B cell (primary cell): ENCODE measurements around the gene RUBCNL. TPM values are rescaled to one million over a fixed set of nuclear protein-coding genes. Genes with fewer than 3 reads are reported as not detected.
A peak's percentile ranks its signal among the peaks of the same experiment; 100 is the strongest.

Experiments used
- ATAC-seq: fragments of 200-7000 bp; cut with Tn5 transposase; one replicate; pipeline ENCODE4 v1.10.0; 2021; ENCODE audit warnings: low read depth, mild to moderate bottlenecking, moderate number of reproducible peaks, moderate library complexity
- CTCF ChIA-PET: fragments of 350-600 bp; sonication (Branson Sonifier 250); formaldehyde crosslinking; loops from one replicate; lab custom pipeline; 2021; ENCODE audit warnings: antibody characterized with exemption, inconsistent platforms; lab: Charles Lee
- POLR2A ChIA-PET: fragments of 350-600 bp; sonication (Branson Sonifier 250); formaldehyde crosslinking; loops from one replicate; lab custom pipeline; 2021; ENCODE audit warnings: antibody characterized with exemption; lab: Charles Lee
- DNase-seq: peaks from one replicate; pipeline ENCODE4 v3.0.0; 2013
- H2AFZ ChIP-seq: 2 replicates; pipeline ENCODE4 v1.6.1; 2012; ENCODE audit warnings: mild to moderate bottlenecking, low read depth, low read length; ENCODE audit not compliant: insufficient read depth, poor library complexity, severe bottlenecking
- H3K27ac ChIP-seq, 2 donors: 1 replicate in 1 of 2; 2 replicates in 1 of 2; pipeline ENCODE4 v1.5.1; 2012 to 2013; ENCODE audit warnings: low read length in 2 of 2, mild to moderate bottlenecking in 2 of 2, moderate library complexity in 1 of 2
- H3K27me3 ChIP-seq, 4 experiments: fragments of 200-600 bp in 1 of 4; sonication (generic) in 1 of 4; replicated peaks in 1 of 4; 1 replicate in 2 of 4; 2 replicates in 2 of 4; pipeline versions ENCODE4 v1.6.1 to v1.7.0; 2013 to 2016; ENCODE audit warnings: low read length in 3 of 4, mild to moderate bottlenecking in 2 of 4, mixed read lengths in 1 of 4, moderate library complexity in 1 of 4; ENCODE audit not compliant: insufficient read depth in 4 of 4, control insufficient read depth in 3 of 4; ENCODE audit errors: control extremely low read depth in 1 of 4
- H3K36me3 ChIP-seq, 2 experiments: replicated peaks in 1 of 2; 1 replicate in 1 of 2; 2 replicates in 1 of 2; pipeline versions ENCODE4 v1.6.1 to v1.7.1; 2013; ENCODE audit warnings: low read length in 1 of 2; ENCODE audit not compliant: insufficient read depth in 2 of 2, control insufficient read depth in 1 of 2; ENCODE audit errors: control extremely low read depth in 1 of 2, extremely low read depth in 1 of 2
- H3K4me1 ChIP-seq, 2 donors: fragments of 200-600 bp in 1 of 2; sonication (generic) in 1 of 2; 1 replicate in 1 of 2; 2 replicates in 1 of 2; pipeline versions ENCODE4 v1.5.1 to v1.6.1; 2013 to 2017; ENCODE audit warnings: low read length in 2 of 2; ENCODE audit not compliant: control insufficient read depth in 2 of 2, insufficient read depth in 2 of 2
- H3K4me2 ChIP-seq: replicated peaks from 2 replicates; pipeline ENCODE3; 2012; ENCODE audit warnings: mild to moderate bottlenecking, low read depth, low read length; ENCODE audit not compliant: poor library complexity, severe bottlenecking
- H3K4me3 ChIP-seq, 5 experiments: fragments of 200-600 bp in 1 of 5; sonication (generic) in 1 of 5; 1 replicate in 3 of 5; 2 replicates in 2 of 5; pipeline versions ENCODE4 v1.5.1 to v1.7.0; 2011 to 2016; ENCODE audit warnings: low read length in 4 of 5, mild to moderate bottlenecking in 4 of 5, low read depth in 2 of 5, control low read depth in 1 of 5, moderate library complexity in 1 of 5; ENCODE audit not compliant: insufficient read depth in 1 of 5; ENCODE audit errors: control extremely low read depth in 1 of 5, extremely low read depth in 1 of 5
- H3K79me2 ChIP-seq: fragments of 200-600 bp; sonication (generic); one replicate; pipeline ENCODE4 v1.6.0; 2016; ENCODE audit warnings: low read length; ENCODE audit not compliant: control insufficient read depth, insufficient read depth
- H3K9ac ChIP-seq: fragments of 200-600 bp; sonication (generic); 2 replicates; pipeline ENCODE4 v1.6.1; 2017; ENCODE audit warnings: mild to moderate bottlenecking, low read length, moderate library complexity
- H3K9me3 ChIP-seq, 3 donors: one replicate each; pipeline versions ENCODE4 v1.6.1 to v1.7.1; 2013; ENCODE audit warnings: low read length in 2 of 3; ENCODE audit not compliant: control insufficient read depth in 2 of 3, insufficient read depth in 1 of 3; ENCODE audit errors: control extremely low read depth in 1 of 3
- H4K20me1 ChIP-seq: 2 replicates; pipeline ENCODE4 v1.6.0; 2012; ENCODE audit warnings: mild to moderate bottlenecking, low read length; ENCODE audit not compliant: insufficient read depth, control insufficient read depth, poor library complexity, severe bottlenecking
- H3K27ac Mint-ChIP-seq: one replicate; pipeline ENCODE4 v1.8.0; 2021; ENCODE audit warnings: mixed read lengths
- H3K27me3 Mint-ChIP-seq: one replicate; pipeline ENCODE4 v1.8.0; 2021; ENCODE audit warnings: mixed read lengths
- H3K4me1 Mint-ChIP-seq: one replicate; pipeline ENCODE4 v1.8.0; 2021; ENCODE audit warnings: mixed read lengths
- H3K4me3 Mint-ChIP-seq: one replicate; pipeline ENCODE4 v1.8.0; 2021; ENCODE audit warnings: mixed read lengths
- H3K9me3 Mint-ChIP-seq: one replicate; pipeline ENCODE4 v1.8.0; 2022; ENCODE audit warnings: mixed read lengths; ENCODE audit not compliant: insufficient read depth
- CTCF ChIP-seq: fragments of 200-600 bp; IDR thresholded peaks from one replicate; pipeline ENCODE4 v1.8.0; 2022; ENCODE audit warnings: antibody characterized with exemption, mild to moderate bottlenecking
- EZH2 ChIP-seq: IDR thresholded peaks from 2 replicates; pipeline ENCODE4 v1.6.1; 2012; ENCODE audit warnings: borderline replicate concordance, low read depth, mild to moderate bottlenecking, moderate library complexity, low read length; ENCODE audit not compliant: insufficient read depth, poor library complexity, severe bottlenecking
- WGBS: methylation state at CpG from one replicate; pipeline ENCODE4 v1.1.5; 2013; ENCODE audit warnings: missing lambda C conversion rate; ENCODE audit not compliant: insufficient coverage; 5-methylcytosine and 5-hydroxymethylcytosine counted together
- intact Hi-C: fragments of 100-400 bp; cut with micrococcal nuclease; formaldehyde crosslinking; loops from one replicate; pipeline ENCODE4 v1.10.0; 2022
- polyA plus RNA-seq: library from polyadenylated mRNA; depleted of rRNA; stranded (reverse); fragments of >200 nt; gene quantifications from 2 replicates; pipeline ENCODE4 v1.2.3, GENCODE V29; 2012
- total RNA-seq, 2 donors: library from RNA; stranded (reverse); fragments of 120-200 nt in 1 of 2; gene quantifications; 1 replicate in 1 of 2; 2 replicates in 1 of 2; pipeline versions ENCODE4 v1.2.3 to v1.2.4, GENCODE V29; 2013 to 2022

The RUBCNL gene
- total and polyA plus RNA-seq, 2 donors (not counting 1 experiment from before 2014, with no cell fraction given), result 185 to 370 TPM

DNA sequence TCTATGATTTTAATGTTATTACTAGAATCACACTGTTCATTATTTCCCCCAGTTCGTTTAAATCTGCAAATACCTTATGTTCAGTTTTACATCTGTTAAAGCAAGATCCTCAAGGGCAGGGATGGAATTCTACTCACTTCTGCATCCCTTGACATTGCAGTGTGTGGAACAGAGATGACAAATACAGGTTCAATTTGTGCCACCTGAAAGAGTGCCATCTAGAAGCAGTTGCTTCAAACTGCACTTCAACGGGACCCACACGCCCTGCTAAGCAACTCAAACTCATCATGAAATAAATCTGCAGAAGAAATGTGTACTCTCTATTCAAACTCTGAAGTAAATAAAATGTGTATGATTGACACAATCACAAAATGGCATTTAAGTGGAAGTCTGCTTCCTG, 44.5 kb downstream of the RUBCNL start:
- Histone ChIP-seq H3K4me2 (no peak overlapping the region), H3K27ac (peak overlapping the region in 1 of 2 donors; percentile 80), H3K9me3 (no peaks in the 10 kb centered on the region), H3K9ac (no peak overlapping the region), H2AFZ (no peak overlapping the region), H3K27me3 (no peaks in the 10 kb centered on the region), H3K79me2 (peaks cover 4% of the 10 kb centered on the region), H4K20me1 (peaks cover 49% of the 10 kb centered on the region), H3K4me3 (no peak overlapping the region), H3K4me1 (peaks cover 35 to 41% of the 10 kb centered on the region in 2 donors), H3K36me3 (peaks cover 8 to 80% of the 10 kb centered on the region in 2 experiments)
- H3K4me3 Mint-ChIP-seq, result no peak overlapping the region
- ATAC-seq (no peak), DNase-seq (no peak)
- TF ChIP-seq EZH2 (no peak), CTCF (no peak)
- WGBS, result no CpG with 5 or more reads among the region's 3 CpGs
- H3K27ac Mint-ChIP-seq, result peak overlapping the region; percentile 47
- ChIA-PET CTCF (no interaction called here), POLR2A (no interaction called here)
- no peaks in the 10 kb centered on the region for H3K9me3 Mint-ChIP-seq
- H3K27me3 Mint-ChIP-seq, result no peaks in the 10 kb centered on the region
- intact Hi-C loops, result loop anchor here (5.0 kb wide), 1 partner anchor 45 kb away; the partner anchor contains the start of gene RUBCNL
- H3K4me1 Mint-ChIP-seq, result peaks cover 64% of the 10 kb centered on the region

GRCh38 chr13:46341112-46341711, 45.8 kb downstream of the RUBCNL start:
- TF ChIP-seq EZH2 (no peak), CTCF (no peak)
- peak overlapping the region; percentile 60 for H3K4me3 Mint-ChIP-seq
- Histone ChIP-seq H3K4me3 (no peak overlapping the region), H3K4me1 (peaks cover 35 to 44% of the 10 kb centered on the region in 2 donors), H3K4me2 (peak overlapping the region; percentile 3), H3K27ac (peak overlapping the region; percentile 72 to 80), H2AFZ (no peak overlapping the region), H3K79me2 (peaks cover 4% of the 10 kb centered on the region), H3K36me3 (peaks cover 6 to 74% of the 10 kb centered on the region in 2 experiments), H3K27me3 (no peaks in the 10 kb centered on the region), H3K9me3 (peaks cover 0 to 7% (median 4%) of the 10 kb centered on the region in 3 donors), H4K20me1 (peaks cover 45% of the 10 kb centered on the region), H3K9ac (no peak overlapping the region)
- intact Hi-C loops, result loop anchor here (5.0 kb wide), 1 partner anchor 46 kb away; the partner anchor contains the start of gene RUBCNL
- H3K27me3 Mint-ChIP-seq, result no peaks in the 10 kb centered on the region
- ChIA-PET POLR2A (interaction anchor here (0.5 kb wide), 1 partner anchor 24 kb away, joined by 3 read pairs; no protein-coding TSS in a partner anchor), CTCF (interaction anchor here (1.5 kb wide), 1 partner anchor 47 kb away, joined by 5 read pairs; the partner anchor contains the start of gene RUBCNL)
- H3K27ac Mint-ChIP-seq, result peak overlapping the region; percentile 75
- peaks cover 2% of the 10 kb centered on the region for H3K9me3 Mint-ChIP-seq
- ATAC-seq (peak; percentile 54), DNase-seq (peak; percentile 35)
- peaks cover 68% of the 10 kb centered on the region for H3K4me1 Mint-ChIP-seq
- whole genome bisulfite sequencing, result no CpG with 5 or more reads among the region's 1 CpG
